Amygdala (tissue), 56 donors: ENCODE measurements around the gene DLK1.

Experiments used
- DNase-seq, 56 donors: peaks; one replicate each; lab custom pipeline; 2025; lab: John Stamatoyannopoulos, UW

DLK1 gene

GRCh38 chr14:100785626-100786025 lies 58.9 kb downstream of the DLK1 start:
- no peak for DNase-seq

GRCh38 chr14:100786131-100786530 lies 59.4 kb downstream of the DLK1 start:
- DNase-seq = peak in 38 of 56 donors; percentile 7 to 75 (median 48)

GRCh38 chr14:100786576-100787219 lies 60.0 kb downstream of the DLK1 start:
- no peak for DNase-seq

GRCh38 chr14:100787659-100788058 lies 61.0 kb downstream of the DLK1 start:
- DNase-seq = no peak
